ENCODE measurements around the gene PLXDC2. TPM values are rescaled to one million over a fixed set of nuclear protein-coding genes. Genes with fewer than 3 reads are reported as not detected.

The PLXDC2 gene
- total RNA-seq, 3 donors from 2014 or later (not counting 1 experiment from before 2014, with no cell fraction given) = 16.9 to 22.9 (median 21.6) TPM

DNA sequence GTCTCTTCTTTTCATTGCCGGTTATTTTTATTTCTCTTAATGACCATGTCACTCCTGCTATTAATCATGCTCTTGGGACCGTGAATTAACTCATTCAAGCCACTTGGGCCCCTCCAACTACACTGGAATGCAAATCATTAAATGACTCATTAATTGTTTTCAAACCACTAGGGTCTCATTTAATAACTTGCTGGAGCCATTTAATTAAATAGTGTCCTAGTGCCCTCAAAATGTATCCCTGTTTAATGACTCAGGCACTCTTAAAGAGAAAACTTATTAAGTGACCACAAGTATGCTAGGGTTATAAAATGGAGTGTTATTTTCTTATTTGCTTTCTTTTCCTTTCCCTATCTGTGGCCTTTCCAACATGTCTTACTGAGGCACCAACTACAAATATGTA is 73.0 kb downstream of the PLXDC2 start:
- Mint-ChIP-seq H3K36me3 (no peaks in the 10 kb centered on the region), H3K27me3 (ENCODE audit: low read depth in 2 of 2) (no peaks in the 10 kb centered on the region), H3K4me3 (no peak overlapping the region)

DNA sequence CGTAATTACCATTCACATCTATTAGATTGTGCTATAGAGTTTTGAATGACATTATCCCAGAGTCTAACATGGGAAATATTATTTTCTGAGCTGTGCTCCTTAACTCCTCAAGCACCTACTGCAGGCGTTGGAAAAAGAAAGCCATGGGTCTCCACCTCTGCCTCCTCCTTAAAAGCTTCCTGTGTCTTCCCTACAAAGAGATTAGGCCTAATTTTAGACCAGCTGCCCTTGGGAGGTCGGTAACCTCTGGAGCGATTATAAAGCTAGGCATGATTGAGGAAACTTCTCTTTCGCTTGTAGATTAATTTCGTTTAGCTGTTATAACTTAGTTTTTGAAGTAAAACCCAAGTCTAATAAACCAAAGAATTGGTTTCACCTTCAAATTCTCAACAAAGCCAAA is 75.2 kb downstream of the PLXDC2 start:
- TF ChIP-seq, protein P1, sequence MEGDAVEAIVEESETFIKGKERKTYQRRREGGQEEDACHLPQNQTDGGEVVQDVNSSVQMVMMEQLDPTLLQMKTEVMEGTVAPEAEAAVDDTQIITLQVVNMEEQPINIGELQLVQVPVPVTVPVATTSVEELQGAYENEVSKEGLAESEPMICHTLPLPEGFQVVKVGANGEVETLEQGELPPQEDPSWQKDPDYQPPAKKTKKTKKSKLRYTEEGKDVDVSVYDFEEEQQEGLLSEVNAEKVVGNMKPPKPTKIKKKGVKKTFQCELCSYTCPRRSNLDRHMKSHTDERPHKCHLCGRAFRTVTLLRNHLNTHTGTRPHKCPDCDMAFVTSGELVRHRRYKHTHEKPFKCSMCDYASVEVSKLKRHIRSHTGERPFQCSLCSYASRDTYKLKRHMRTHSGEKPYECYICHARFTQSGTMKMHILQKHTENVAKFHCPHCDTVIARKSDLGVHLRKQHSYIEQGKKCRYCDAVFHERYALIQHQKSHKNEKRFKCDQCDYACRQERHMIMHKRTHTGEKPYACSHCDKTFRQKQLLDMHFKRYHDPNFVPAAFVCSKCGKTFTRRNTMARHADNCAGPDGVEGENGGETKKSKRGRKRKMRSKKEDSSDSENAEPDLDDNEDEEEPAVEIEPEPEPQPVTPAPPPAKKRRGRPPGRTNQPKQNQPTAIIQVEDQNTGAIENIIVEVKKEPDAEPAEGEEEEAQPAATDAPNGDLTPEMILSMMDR (IDR thresholded peaks at IDR 0.05) = no peak
- Histone ChIP-seq H3K4me1 (ENCODE audit: control insufficient read depth, insufficient read depth, low read length) (no peaks in the 10 kb centered on the region), H3K27ac (ENCODE audit: low read length) (no peak overlapping the region), H3K36me3 (ENCODE audit: control insufficient read depth, insufficient read depth, low read length) (no peaks in the 10 kb centered on the region), H3K4me3 (ENCODE audit: low read length) (no peak overlapping the region), H3K27me3 (ENCODE audit: control insufficient read depth, insufficient read depth, low read length) (no peaks in the 10 kb centered on the region), H3K9me3 (ENCODE audit: control insufficient read depth, insufficient read depth, low read length) (no peaks in the 10 kb centered on the region)
- no peaks in the 10 kb centered on the region for H3K27me3 Mint-ChIP-seq (ENCODE audit: low read depth in 2 of 2)
- H3K36me3 Mint-ChIP-seq = no peaks in the 10 kb centered on the region
- intact Hi-C loops (cut with micrococcal nuclease) = no loop called here
- peaks cover 0 to 4% of the 10 kb centered on the region in 2 donors for H3K4me1 Mint-ChIP-seq
- no peak overlapping the region for H3K27ac Mint-ChIP-seq
- no peaks in the 10 kb centered on the region for H3K9me3 Mint-ChIP-seq
- H3K4me3 Mint-ChIP-seq = no peak overlapping the region
- 96% methylated on average over 5 of the region's 6 CpGs for WGBS (ENCODE audit: insufficient coverage)
- ATAC-seq = no peak
- DNase-seq = no peak

More for the DNA sequence above, 73.0 kb downstream of the PLXDC2 start:
- Histone ChIP-seq H3K4me1 (ENCODE audit: control insufficient read depth, insufficient read depth, low read length) (no peaks in the 10 kb centered on the region), H3K4me3 (ENCODE audit: low read length) (no peak overlapping the region), H3K36me3 (ENCODE audit: control insufficient read depth, insufficient read depth, low read length) (no peaks in the 10 kb centered on the region), H3K27me3 (ENCODE audit: control insufficient read depth, insufficient read depth, low read length) (no peaks in the 10 kb centered on the region), H3K27ac (ENCODE audit: low read length) (no peak overlapping the region), H3K9me3 (ENCODE audit: control insufficient read depth, insufficient read depth, low read length) (no peaks in the 10 kb centered on the region)
- Mint-ChIP-seq H3K4me1 (peaks cover 0 to 4% of the 10 kb centered on the region in 2 donors), H3K27ac (no peak overlapping the region), H3K9me3 (no peaks in the 10 kb centered on the region)
- WGBS (ENCODE audit: insufficient coverage) = 92% methylated on average over 2 of the region's 2 CpGs
- TF ChIP-seq, protein P1 (IDR thresholded peaks at IDR 0.05) = no peak
- DNase-seq (no peak), ATAC-seq (no peak)
- intact Hi-C loops (cut with micrococcal nuclease) = no loop called here

- Mint-ChIP-seq H3K4me3 (no peak overlapping the region), H3K4me1 (peaks cover 0 to 4% of the 10 kb centered on the region in 2 donors), H3K27me3 (ENCODE audit: low read depth in 2 of 2) (no peaks in the 10 kb centered on the region), H3K9me3 (no peaks in the 10 kb centered on the region), H3K36me3 (no peaks in the 10 kb centered on the region), H3K27ac (no peak overlapping the region)
- WGBS (ENCODE audit: insufficient coverage) = 79% methylated on average over 4 of the region's 4 CpGs
- TF ChIP-seq, protein P1 (IDR thresholded peaks at IDR 0.05) = no peak
- intact Hi-C loops (cut with micrococcal nuclease) = no loop called here
- Histone ChIP-seq H3K36me3 (ENCODE audit: control insufficient read depth, insufficient read depth, low read length) (no peaks in the 10 kb centered on the region), H3K4me3 (ENCODE audit: low read length) (no peak overlapping the region), H3K27me3 (ENCODE audit: control insufficient read depth, insufficient read depth, low read length) (no peaks in the 10 kb centered on the region), H3K9me3 (ENCODE audit: control insufficient read depth, insufficient read depth, low read length) (no peaks in the 10 kb centered on the region), H3K27ac (ENCODE audit: low read length) (no peak overlapping the region), H3K4me1 (ENCODE audit: control insufficient read depth, insufficient read depth, low read length) (no peaks in the 10 kb centered on the region)
- ATAC-seq (no peak), DNase-seq (no peak)
These were observed 76.0 kb downstream of the PLXDC2 start for GRCh38 chr10:19892270-19892669.

DNA sequence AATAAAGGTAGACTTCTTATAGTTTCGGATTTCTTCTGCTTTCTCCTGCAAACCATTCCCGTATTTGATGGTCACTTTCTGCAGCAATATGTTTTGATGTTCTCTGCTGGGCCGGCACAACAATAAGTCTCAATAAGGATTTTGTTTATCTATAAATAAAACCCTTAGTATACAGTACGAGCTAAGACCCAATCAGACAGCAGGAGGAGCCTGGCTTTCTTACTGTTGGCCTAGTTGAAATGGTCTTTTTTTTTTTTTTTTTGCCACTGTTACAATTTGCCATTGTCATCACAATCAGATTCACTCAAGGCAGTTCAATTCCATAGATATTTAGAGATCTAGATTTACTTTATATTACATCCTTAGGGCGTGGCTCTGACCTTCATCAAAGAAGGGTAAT is 76.4 kb downstream of the PLXDC2 start:
- H3K27me3 Mint-ChIP-seq (ENCODE audit: low read depth in 2 of 2) = no peaks in the 10 kb centered on the region
- TF ChIP-seq, protein P1 (IDR thresholded peaks at IDR 0.05) = no peak
- H3K36me3 Mint-ChIP-seq = no peaks in the 10 kb centered on the region
- no peak for DNase-seq
- no peaks in the 10 kb centered on the region for H3K36me3 ChIP-seq (ENCODE audit: control insufficient read depth, insufficient read depth, low read length)
- no peak overlapping the region for H3K27ac Mint-ChIP-seq
- H3K4me3 Mint-ChIP-seq = no peak overlapping the region
- H3K4me1 ChIP-seq (ENCODE audit: control insufficient read depth, insufficient read depth, low read length) = no peaks in the 10 kb centered on the region
- WGBS (ENCODE audit: insufficient coverage) = no CpG with 5 or more reads among the region's 5 CpGs
- H3K27me3 ChIP-seq (ENCODE audit: control insufficient read depth, insufficient read depth, low read length) = no peaks in the 10 kb centered on the region
- H3K4me1 Mint-ChIP-seq = peaks cover 0 to 4% of the 10 kb centered on the region in 2 donors
- ATAC-seq = no peak
- H3K9me3 Mint-ChIP-seq = no peaks in the 10 kb centered on the region
- intact Hi-C loops (cut with micrococcal nuclease) = no loop called here
- H3K9me3 ChIP-seq (ENCODE audit: control insufficient read depth, insufficient read depth, low read length) = no peaks in the 10 kb centered on the region
- H3K27ac ChIP-seq (ENCODE audit: low read length) = no peak overlapping the region
- H3K4me3 ChIP-seq (ENCODE audit: low read length) = no peak overlapping the region

Data from natural killer cell (primary cell).